Left lung (tissue), 10 donors: Measurements from ENCODE around the gene PIGC. TPM values are rescaled to one million over a fixed set of nuclear protein-coding genes. Genes with fewer than 3 reads are reported as not detected.

Experiments used
- ATAC-seq: fragments of 200-7000 bp; cut with Tn5 transposase; one replicate; pipeline ENCODE4 v1.9.1; 2020; ENCODE audit warnings: moderate library complexity
- DNase-seq, 4 donors: peaks; one replicate each; pipeline ENCODE4 v3.0.0-alpha.2; 2013 to 2020
- H3K27ac ChIP-seq, 2 donors: fragments of 200-600 bp; sonication (generic) in 1 of 2; one replicate each; pipeline versions ENCODE4 v1.5.0 to v1.8.0; 2020 to 2021
- H3K27me3 ChIP-seq, 2 donors: fragments of 200-600 bp; sonication (generic) in 1 of 2; one replicate each; pipeline versions ENCODE4 v1.5.0 to v1.8.0; 2020 to 2021
- H3K36me3 ChIP-seq, 2 donors: fragments of 200-600 bp; sonication (generic) in 1 of 2; one replicate each; pipeline versions ENCODE4 v1.5.0 to v1.8.0; 2020 to 2021
- H3K4me1 ChIP-seq, 2 donors: fragments of 200-600 bp; one replicate each; pipeline ENCODE4 v1.8.0; 2021
- H3K4me3 ChIP-seq, 2 donors: fragments of 200-600 bp; sonication (generic) in 1 of 2; one replicate each; pipeline versions ENCODE4 v1.5.0 to v1.8.0; 2020 to 2021; ENCODE audit warnings: mild to moderate bottlenecking in 1 of 2
- H3K9me3 ChIP-seq, 2 donors: fragments of 200-600 bp; sonication (generic) in 1 of 2; one replicate each; pipeline versions ENCODE4 v1.5.0 to v1.8.0; 2020 to 2021
- intact Hi-C, 2 donors: fragments of 100-400 bp; cut with DNase I; formaldehyde crosslinking; loops; one replicate each; pipeline versions ENCODE4 v1.11.2 to v1.14.2; 2022
- polyA plus RNA-seq, 6 donors: library from polyadenylated mRNA; unstranded; fragments of 120-200 nt; gene quantifications; one replicate each; pipeline ENCODE4 v1.2.1, GENCODE V29; 2013; ENCODE audit not compliant: insufficient read length in 6 of 6
- total RNA-seq, 2 donors: library from RNA; stranded (reverse); fragmentation: NEBNext Ultra II Directional; extraction: Animal tissue kit (Norgen Biotek cat#: 25700); gene quantifications; one replicate each; pipeline ENCODE4 v1.2.1, GENCODE V29; 2021
- TF ChIP-seq, protein P1 (sequence below), 2 donors: fragments of 200-600 bp; sonication (generic) in 1 of 2; IDR thresholded peaks; one replicate each; pipeline versions ENCODE4 v1.5.0 to v1.8.0; 2021; ENCODE audit warnings: antibody characterized with exemption in 2 of 2
- donor health status: DM: no; HTN: yes; CAD: no.
- donor health status: DM: no; HTN: no; CAD: no.

Gene PIGC
- total and polyA plus RNA-seq, 8 donors: 22.3 to 45.8 (median 44.1) TPM

DNA sequence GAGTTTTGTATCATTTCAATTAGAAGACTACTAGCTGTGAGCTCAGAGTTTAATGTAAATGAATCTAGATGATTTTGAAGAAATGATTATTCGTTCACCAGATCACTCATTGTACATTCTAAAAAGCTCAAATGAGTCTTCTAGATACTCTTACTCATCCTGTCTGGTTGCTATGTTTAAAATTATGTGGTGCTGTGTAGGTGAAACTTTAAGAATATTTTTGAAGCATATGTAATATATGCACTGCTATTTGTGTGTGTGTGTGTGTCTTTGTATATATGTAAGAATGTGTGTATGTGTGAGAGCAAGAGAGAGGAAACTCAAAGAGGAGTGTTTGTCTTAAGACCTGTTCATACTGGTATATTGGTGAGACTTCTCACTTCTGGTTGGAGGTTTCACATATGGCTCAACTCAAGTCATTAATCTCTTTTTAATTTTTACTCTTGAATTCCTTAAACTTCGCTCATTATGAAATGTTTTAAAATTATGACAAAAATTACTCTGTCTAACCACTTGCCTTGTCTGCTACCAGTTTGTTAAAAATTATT is 32.0 kb downstream of the PIGC start:
- Histone ChIP-seq H3K4me1 (no peaks in the 10 kb centered on the region), H3K4me3 (no peak overlapping the region), H3K27ac (no peak overlapping the region), H3K27me3 (no peaks in the 10 kb centered on the region), H3K9me3 (no peaks in the 10 kb centered on the region), H3K36me3 (no peaks in the 10 kb centered on the region)
- no peak for ATAC-seq
- TF ChIP-seq, protein P1, sequence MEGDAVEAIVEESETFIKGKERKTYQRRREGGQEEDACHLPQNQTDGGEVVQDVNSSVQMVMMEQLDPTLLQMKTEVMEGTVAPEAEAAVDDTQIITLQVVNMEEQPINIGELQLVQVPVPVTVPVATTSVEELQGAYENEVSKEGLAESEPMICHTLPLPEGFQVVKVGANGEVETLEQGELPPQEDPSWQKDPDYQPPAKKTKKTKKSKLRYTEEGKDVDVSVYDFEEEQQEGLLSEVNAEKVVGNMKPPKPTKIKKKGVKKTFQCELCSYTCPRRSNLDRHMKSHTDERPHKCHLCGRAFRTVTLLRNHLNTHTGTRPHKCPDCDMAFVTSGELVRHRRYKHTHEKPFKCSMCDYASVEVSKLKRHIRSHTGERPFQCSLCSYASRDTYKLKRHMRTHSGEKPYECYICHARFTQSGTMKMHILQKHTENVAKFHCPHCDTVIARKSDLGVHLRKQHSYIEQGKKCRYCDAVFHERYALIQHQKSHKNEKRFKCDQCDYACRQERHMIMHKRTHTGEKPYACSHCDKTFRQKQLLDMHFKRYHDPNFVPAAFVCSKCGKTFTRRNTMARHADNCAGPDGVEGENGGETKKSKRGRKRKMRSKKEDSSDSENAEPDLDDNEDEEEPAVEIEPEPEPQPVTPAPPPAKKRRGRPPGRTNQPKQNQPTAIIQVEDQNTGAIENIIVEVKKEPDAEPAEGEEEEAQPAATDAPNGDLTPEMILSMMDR (IDR thresholded peaks at IDR 0.05): no peak
- intact Hi-C loops: no loop called here
- DNase-seq: no peak

GRCh38 chr1:172410027-172410426 is 33.8 kb downstream of the PIGC start:
- Histone ChIP-seq H3K27ac (no peak overlapping the region), H3K9me3 (no peaks in the 10 kb centered on the region), H3K4me1 (no peaks in the 10 kb centered on the region), H3K36me3 (no peaks in the 10 kb centered on the region), H3K27me3 (no peaks in the 10 kb centered on the region), H3K4me3 (no peak overlapping the region)
- TF ChIP-seq, protein P1 (IDR thresholded peaks at IDR 0.05): no peak
- intact Hi-C loops: no loop called here
- ATAC-seq (no peak), DNase-seq (no peak)

- no peaks in the 10 kb centered on the region for H3K36me3 ChIP-seq
- TF ChIP-seq, protein P1 (IDR thresholded peaks at IDR 0.05): no peak
- no peak overlapping the region for H3K4me3 ChIP-seq
- H3K9me3 ChIP-seq: no peaks in the 10 kb centered on the region
- H3K27ac ChIP-seq: peak overlapping the region in 1 of 2 donors; percentile 28
- DNase-seq: no peak
- H3K4me1 ChIP-seq: no peaks in the 10 kb centered on the region
- no peaks in the 10 kb centered on the region for H3K27me3 ChIP-seq
- intact Hi-C loops: loop anchor here in 1 of 2 donors (10.0 kb wide), 1 partner anchor 404 kb away; no protein-coding TSS in a partner anchor
- peak; percentile 57 for ATAC-seq
Observed at GRCh38 chr1:172408958-172409357, 34.9 kb downstream of the PIGC start.

- Histone ChIP-seq H3K9me3 (no peaks in the 10 kb centered on the region), H3K36me3 (no peaks in the 10 kb centered on the region), H3K27me3 (no peaks in the 10 kb centered on the region), H3K4me1 (no peaks in the 10 kb centered on the region), H3K27ac (no peak overlapping the region), H3K4me3 (no peak overlapping the region)
- ATAC-seq (no peak), DNase-seq (no peak)
- TF ChIP-seq, protein P1 (IDR thresholded peaks at IDR 0.05): no peak
- intact Hi-C loops: loop anchor here in 1 of 2 donors (10.0 kb wide), 1 partner anchor 402 kb away; no protein-coding TSS in a partner anchor
Observed at GRCh38 chr1:172406968-172407367, 36.9 kb downstream of the PIGC start.

- Histone ChIP-seq H3K9me3 (no peaks in the 10 kb centered on the region), H3K27ac (no peak overlapping the region), H3K27me3 (no peaks in the 10 kb centered on the region), H3K4me1 (no peaks in the 10 kb centered on the region), H3K36me3 (no peaks in the 10 kb centered on the region), H3K4me3 (no peak overlapping the region)
- no peak for ATAC-seq
- intact Hi-C loops: loop anchor here in 1 of 2 donors (10.0 kb wide), 1 partner anchor 401 kb away; no protein-coding TSS in a partner anchor
- TF ChIP-seq, protein P1 (IDR thresholded peaks at IDR 0.05): no peak
- DNase-seq: no peak
Observed at GRCh38 chr1:172405912-172406311, 38.0 kb downstream of the PIGC start.
